Measurements from ENCODE around the gene MRTFA.

GRCh38 chr22:40626851-40627250, 9.7 kb downstream of the MRTFA start:
- TF ChIP-seq, protein P1, sequence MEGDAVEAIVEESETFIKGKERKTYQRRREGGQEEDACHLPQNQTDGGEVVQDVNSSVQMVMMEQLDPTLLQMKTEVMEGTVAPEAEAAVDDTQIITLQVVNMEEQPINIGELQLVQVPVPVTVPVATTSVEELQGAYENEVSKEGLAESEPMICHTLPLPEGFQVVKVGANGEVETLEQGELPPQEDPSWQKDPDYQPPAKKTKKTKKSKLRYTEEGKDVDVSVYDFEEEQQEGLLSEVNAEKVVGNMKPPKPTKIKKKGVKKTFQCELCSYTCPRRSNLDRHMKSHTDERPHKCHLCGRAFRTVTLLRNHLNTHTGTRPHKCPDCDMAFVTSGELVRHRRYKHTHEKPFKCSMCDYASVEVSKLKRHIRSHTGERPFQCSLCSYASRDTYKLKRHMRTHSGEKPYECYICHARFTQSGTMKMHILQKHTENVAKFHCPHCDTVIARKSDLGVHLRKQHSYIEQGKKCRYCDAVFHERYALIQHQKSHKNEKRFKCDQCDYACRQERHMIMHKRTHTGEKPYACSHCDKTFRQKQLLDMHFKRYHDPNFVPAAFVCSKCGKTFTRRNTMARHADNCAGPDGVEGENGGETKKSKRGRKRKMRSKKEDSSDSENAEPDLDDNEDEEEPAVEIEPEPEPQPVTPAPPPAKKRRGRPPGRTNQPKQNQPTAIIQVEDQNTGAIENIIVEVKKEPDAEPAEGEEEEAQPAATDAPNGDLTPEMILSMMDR (IDR thresholded peaks at IDR 0.05), result no peak
- no peak for TF ChIP-seq POLR2A (IDR thresholded peaks at IDR 0.05)

Data from lower leg skin (tissue), 3 donors.